HepG2 (cell line): Measurements from ENCODE around the gene PXMP2. TPM values are rescaled to one million over a fixed set of nuclear protein-coding genes. Genes with fewer than 3 reads are reported as not detected.

Experiments used
- BATF2 ChIP-seq: sonication (generic); formaldehyde crosslinking; IDR thresholded peaks from 2 replicates; pipeline ENCODE4 v1.8.0; 2022; ENCODE audit warnings: mild to moderate bottlenecking, missing genetic modification reagents, moderate library complexity
- FOXP4 ChIP-seq: sonication (generic); formaldehyde crosslinking; IDR thresholded peaks from 2 replicates; pipeline ENCODE4 v1.4.0; 2020; ENCODE audit warnings: missing genetic modification reagents
- MED1 ChIP-seq: sonication (generic); formaldehyde crosslinking; IDR thresholded peaks from 2 replicates; pipeline ENCODE4 v1.4.0; 2020; ENCODE audit warnings: missing genetic modification reagents
- TFE3 ChIP-seq: IDR thresholded peaks from 2 replicates; pipeline ENCODE4 v1.6.1; 2016
- ZFP41 ChIP-seq: sonication (generic); formaldehyde crosslinking; IDR thresholded peaks from 2 replicates; pipeline ENCODE4 v1.4.0; 2020; ENCODE audit warnings: mild to moderate bottlenecking, missing genetic modification reagents, borderline replicate concordance
- ZHX2 ChIP-seq, 2 experiments: sonication (generic) in 1 of 2; formaldehyde crosslinking in 1 of 2; IDR thresholded peaks; 2 replicates each; pipeline versions ENCODE4 v1.6.1 to v1.9.0; 2014 to 2022; ENCODE audit warnings: antibody characterized with exemption in 1 of 2, borderline replicate concordance in 1 of 2, inconsistent platforms in 1 of 2, low read depth in 1 of 2, missing genetic modification reagents in 1 of 2
- ZNF121 ChIP-seq: sonication (generic); formaldehyde crosslinking; IDR thresholded peaks from 2 replicates; pipeline ENCODE4 v1.5.0; 2020; ENCODE audit warnings: mild to moderate bottlenecking, missing genetic modification reagents
- ZNF441 ChIP-seq: sonication (generic); formaldehyde crosslinking; IDR thresholded peaks from 2 replicates; pipeline ENCODE4 v1.7.0; 2021; ENCODE audit warnings: missing genetic modification reagents, borderline replicate concordance
- ZNF577 ChIP-seq: sonication (generic); formaldehyde crosslinking; IDR thresholded peaks from 2 replicates; pipeline ENCODE4 v1.4.0; 2020; ENCODE audit warnings: mild to moderate bottlenecking, low read depth, missing genetic modification reagents, borderline replicate concordance
- ZNF724P ChIP-seq: sonication (generic); formaldehyde crosslinking; IDR thresholded peaks from 2 replicates; pipeline ENCODE4 v1.8.0; 2022; ENCODE audit warnings: missing genetic modification reagents, borderline replicate concordance
- ZNF737 ChIP-seq: sonication (generic); formaldehyde crosslinking; IDR thresholded peaks from 2 replicates; pipeline ENCODE4 v1.5.0; 2020; ENCODE audit warnings: missing genetic modification reagents, mild to moderate bottlenecking, borderline replicate concordance
- ZNF800 ChIP-seq: sonication (generic); formaldehyde crosslinking; IDR thresholded peaks from 2 replicates; pipeline ENCODE4 v1.4.0; 2020; ENCODE audit warnings: missing genetic modification reagents
- ZSCAN20 ChIP-seq: sonication (generic); formaldehyde crosslinking; IDR thresholded peaks from 2 replicates; pipeline ENCODE4 v1.4.0; 2020; ENCODE audit warnings: missing genetic modification reagents, mild to moderate bottlenecking, borderline replicate concordance
- ZSCAN30 ChIP-seq: sonication (generic); formaldehyde crosslinking; IDR thresholded peaks from 2 replicates; pipeline ENCODE4 v1.5.0; 2020; ENCODE audit warnings: mild to moderate bottlenecking, missing genetic modification reagents
- polyA plus RNA-seq, 8 experiments: library from polyadenylated mRNA; depleted of rRNA in 3 of 8; stranded (reverse) in 7 of 8; unstranded in 1 of 8; fragments of >200 nt; fragmentation: Illumina TruSeq in 4 of 8; extraction: Trizol in 4 of 8; gene quantifications; 2 replicates each; pipeline versions ENCODE4 v1.2.1 to v1.2.3, GENCODE V29; 2011 to 2016; ENCODE audit warnings: low read depth in 4 of 8, missing spikeins in 1 of 8, mixed read lengths in 1 of 8; ENCODE audit not compliant: insufficient read depth in 1 of 8
- total RNA-seq, 5 experiments: library from RNA; depleted of rRNA; stranded (reverse); fragments of >200 nt; fragmentation: Illumina TruSeq; extraction: Trizol; gene quantifications; 2 replicates each; pipeline ENCODE4 v1.2.3, GENCODE V29; 2016; ENCODE audit warnings: low read depth in 1 of 5

The PXMP2 gene
- total and polyA plus RNA-seq, 2 of the 13 experiments (the other 11 are each of a cell fraction or from before 2014, with no cell fraction given), result 25.5 to 42.9 TPM

GRCh38 chr12:132687211-132688164 is at the start of gene PXMP2, which contains the start of gene POLE (continued):
- TF ChIP-seq ZNF800 (CRISPR knock-in tag) (no peak; the same call in 1 of the 2 replicates), ZNF441 (CRISPR knock-in tag) (peak; percentile 83), FOXP4 (CRISPR knock-in tag) (no peak; the same call in 1 of the 2 replicates), ZNF737 (CRISPR knock-in tag) (no peak), BATF2 (CRISPR knock-in tag) (peak; percentile 73; the same call in 1 of the 2 replicates), ZFP41 (CRISPR knock-in tag) (no peak), ZSCAN30 (CRISPR knock-in tag) (no peak), ZNF121 (CRISPR knock-in tag) (no peak), ZNF724P (CRISPR knock-in tag) (peak; percentile 69; the same call in 1 of the 2 replicates), TFE3 (CRISPR knock-in tag) (no peak), ZHX2 (IDR thresholded peaks at IDR 0.05; ENCODE audit: low read depth) (no peak), ZHX2 (CRISPR knock-in tag; IDR thresholded peaks at IDR 0.05; ENCODE audit: borderline replicate concordance) (no peak), ZNF577 (CRISPR knock-in tag) (no peak), ZSCAN20 (CRISPR knock-in tag) (no peak; the same call in 1 of the 2 replicates), MED1 (CRISPR knock-in tag) (0 out of 2 replicates have a peak, but pooled peaks have one; percentile 17)
